HepG2 (cell line): ENCODE measurements around the gene CBX2. TPM values are rescaled to one million over a fixed set of nuclear protein-coding genes. Genes with fewer than 3 reads are reported as not detected.

Source experiments
- AGO1 ChIP-seq: fragments of 200-400 bp; formaldehyde crosslinking; IDR thresholded peaks from 2 replicates; pipeline ENCODE4 v1.6.1; 2017; ENCODE audit warnings: mild to moderate bottlenecking, low read depth, low read length, moderate library complexity; ENCODE audit not compliant: poor library complexity, severe bottlenecking
- EED ChIP-seq: sonication (generic); formaldehyde crosslinking; IDR thresholded peaks from 2 replicates; pipeline ENCODE4 v1.5.0; 2020; ENCODE audit warnings: mild to moderate bottlenecking, missing genetic modification reagents
- HDAC2 ChIP-seq: sonication (generic); formaldehyde crosslinking; IDR thresholded peaks from 2 replicates; pipeline ENCODE4 v1.4.0; 2020; ENCODE audit warnings: missing genetic modification reagents
- IRX3 ChIP-seq: sonication (generic); formaldehyde crosslinking; IDR thresholded peaks from 2 replicates; pipeline ENCODE4 v1.8.1; 2023; ENCODE audit warnings: mild to moderate bottlenecking, low read depth, missing genetic modification reagents, borderline replicate concordance
- MED8 ChIP-seq: sonication (generic); formaldehyde crosslinking; IDR thresholded peaks from 2 replicates; pipeline ENCODE4 v1.8.1; 2023; ENCODE audit warnings: mild to moderate bottlenecking, missing genetic modification reagents; ENCODE audit not compliant: insufficient replicate concordance
- MEF2D ChIP-seq: sonication (generic); formaldehyde crosslinking; IDR thresholded peaks from 2 replicates; pipeline ENCODE4 v1.5.1; 2020; ENCODE audit warnings: mild to moderate bottlenecking, missing genetic modification reagents
- POGZ ChIP-seq: sonication (generic); formaldehyde crosslinking; IDR thresholded peaks from 2 replicates; pipeline ENCODE4 v1.4.0; 2020; ENCODE audit warnings: mild to moderate bottlenecking, missing genetic modification reagents
- REL ChIP-seq: sonication (generic); formaldehyde crosslinking; conservative IDR thresholded peaks from 2 replicates; pipeline ENCODE4 v1.8.0; 2022; ENCODE audit warnings: mild to moderate bottlenecking, missing genetic modification reagents, moderate library complexity
- TOE1 ChIP-seq: sonication (generic); formaldehyde crosslinking; IDR thresholded peaks from 2 replicates; pipeline ENCODE4 v1.4.0; 2020; ENCODE audit warnings: mild to moderate bottlenecking, missing genetic modification reagents
- ZBTB21 ChIP-seq: sonication (generic); formaldehyde crosslinking; IDR thresholded peaks from 2 replicates; pipeline ENCODE4 v1.4.0; 2020; ENCODE audit warnings: missing genetic modification reagents
- ZKSCAN8 ChIP-seq: IDR thresholded peaks from 2 replicates; pipeline ENCODE4 v1.6.1; 2016; ENCODE audit warnings: borderline replicate concordance, missing genetic modification reagents, missing compliant biosample characterization
- ZNF460 ChIP-seq: sonication (generic); formaldehyde crosslinking; IDR thresholded peaks from 2 replicates; pipeline ENCODE4 v1.5.1; 2020; ENCODE audit warnings: missing genetic modification reagents, mild to moderate bottlenecking, borderline replicate concordance
- ZNF501 ChIP-seq: sonication (generic); formaldehyde crosslinking; IDR thresholded peaks from 2 replicates; pipeline ENCODE4 v1.5.1; 2020; ENCODE audit warnings: mild to moderate bottlenecking, moderate library complexity, missing genetic modification reagents
- ZNF546 ChIP-seq: sonication (generic); formaldehyde crosslinking; conservative IDR thresholded peaks from 2 replicates; pipeline ENCODE4 v1.8.1; 2023; ENCODE audit warnings: mild to moderate bottlenecking, missing genetic modification reagents
- ZNF550 ChIP-seq: sonication (generic); formaldehyde crosslinking; IDR thresholded peaks from 2 replicates; pipeline ENCODE4 v1.4.0; 2020; ENCODE audit warnings: mild to moderate bottlenecking, missing genetic modification reagents, borderline replicate concordance
- ZNF788 ChIP-seq: sonication (generic); formaldehyde crosslinking; IDR thresholded peaks from 2 replicates; pipeline ENCODE4 v1.5.0; 2020; ENCODE audit warnings: mild to moderate bottlenecking, missing genetic modification reagents, borderline replicate concordance
- polyA plus RNA-seq, 8 experiments: library from polyadenylated mRNA; depleted of rRNA in 3 of 8; stranded (reverse) in 7 of 8; unstranded in 1 of 8; fragments of >200 nt; fragmentation: Illumina TruSeq in 4 of 8; extraction: Trizol in 4 of 8; gene quantifications; 2 replicates each; pipeline versions ENCODE4 v1.2.1 to v1.2.3, GENCODE V29; 2011 to 2016; ENCODE audit warnings: low read depth in 4 of 8, missing spikeins in 1 of 8, mixed read lengths in 1 of 8; ENCODE audit not compliant: insufficient read depth in 1 of 8
- total RNA-seq, 5 experiments: library from RNA; depleted of rRNA; stranded (reverse); fragments of >200 nt; fragmentation: Illumina TruSeq; extraction: Trizol; gene quantifications; 2 replicates each; pipeline ENCODE4 v1.2.3, GENCODE V29; 2016; ENCODE audit warnings: low read depth in 1 of 5
- TF ChIP-seq, protein P1 (sequence below): sonication (generic); formaldehyde crosslinking; IDR thresholded peaks from 2 replicates; pipeline ENCODE4 v1.9.0; 2021; ENCODE audit warnings: missing genetic modification reagents, borderline replicate concordance
- TF ChIP-seq, protein P2 (sequence below): sonication (generic); formaldehyde crosslinking; IDR thresholded peaks from 2 replicates; pipeline ENCODE4 v1.5.0; 2020; ENCODE audit warnings: mild to moderate bottlenecking, missing genetic modification reagents
- TF ChIP-seq, protein P3 (sequence below), 2 experiments: sonication (generic) in 1 of 2; formaldehyde crosslinking in 1 of 2; IDR thresholded peaks; 2 replicates each; pipeline versions ENCODE4 v1.4.0 to v1.6.1; 2016 to 2020; ENCODE audit warnings: borderline replicate concordance in 1 of 2, low read depth in 1 of 2, mild to moderate bottlenecking in 1 of 2, missing genetic modification reagents in 1 of 2

The CBX2 gene
- total and polyA plus RNA-seq, 2 of the 13 experiments (the other 11 are each of a cell fraction or from before 2014, with no cell fraction given): 14.5 to 31.1 TPM

- TF ChIP-seq IRX3 (CRISPR knock-in tag): peak; percentile 33; the same call in 1 of the 2 replicates
- TF ChIP-seq ZNF546: no peak; the same call in none of the 2 replicates
- TF ChIP-seq ZBTB21 (CRISPR knock-in tag): no peak
- peak; percentile 32 for TF ChIP-seq MED8
- TF ChIP-seq POGZ (CRISPR knock-in tag): no peak; the same call in 1 of the 2 replicates
- no peak for TF ChIP-seq TOE1 (CRISPR knock-in tag)
- peak; percentile 73; the same call in 1 of the 2 replicates for TF ChIP-seq ZNF788
- TF ChIP-seq ZNF460 (CRISPR knock-in tag): no peak; the same call in 1 of the 2 replicates
- peak; percentile 90 for TF ChIP-seq AGO1
- peak; percentile 84 for TF ChIP-seq MEF2D (CRISPR knock-in tag)
- peak; percentile 57; the same call in 1 of the 2 replicates for TF ChIP-seq HDAC2
- peak; percentile 93 for TF ChIP-seq ZNF501 (CRISPR knock-in tag)
- TF ChIP-seq, protein P1, sequence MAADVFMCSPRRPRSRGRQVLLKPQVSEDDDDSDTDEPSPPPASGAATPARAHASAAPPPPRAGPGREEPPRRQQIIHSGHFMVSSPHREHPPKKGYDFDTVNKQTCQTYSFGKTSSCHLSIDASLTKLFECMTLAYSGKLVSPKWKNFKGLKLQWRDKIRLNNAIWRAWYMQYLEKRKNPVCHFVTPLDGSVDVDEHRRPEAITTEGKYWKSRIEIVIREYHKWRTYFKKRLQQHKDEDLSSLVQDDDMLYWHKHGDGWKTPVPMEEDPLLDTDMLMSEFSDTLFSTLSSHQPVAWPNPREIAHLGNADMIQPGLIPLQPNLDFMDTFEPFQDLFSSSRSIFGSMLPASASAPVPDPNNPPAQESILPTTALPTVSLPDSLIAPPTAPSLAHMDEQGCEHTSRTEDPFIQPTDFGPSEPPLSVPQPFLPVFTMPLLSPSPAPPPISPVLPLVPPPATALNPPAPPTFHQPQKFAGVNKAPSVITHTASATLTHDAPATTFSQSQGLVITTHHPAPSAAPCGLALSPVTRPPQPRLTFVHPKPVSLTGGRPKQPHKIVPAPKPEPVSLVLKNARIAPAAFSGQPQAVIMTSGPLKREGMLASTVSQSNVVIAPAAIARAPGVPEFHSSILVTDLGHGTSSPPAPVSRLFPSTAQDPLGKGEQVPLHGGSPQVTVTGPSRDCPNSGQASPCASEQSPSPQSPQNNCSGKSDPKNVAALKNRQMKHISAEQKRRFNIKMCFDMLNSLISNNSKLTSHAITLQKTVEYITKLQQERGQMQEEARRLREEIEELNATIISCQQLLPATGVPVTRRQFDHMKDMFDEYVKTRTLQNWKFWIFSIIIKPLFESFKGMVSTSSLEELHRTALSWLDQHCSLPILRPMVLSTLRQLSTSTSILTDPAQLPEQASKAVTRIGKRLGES: peak; percentile 66
- TF ChIP-seq, protein P2, sequence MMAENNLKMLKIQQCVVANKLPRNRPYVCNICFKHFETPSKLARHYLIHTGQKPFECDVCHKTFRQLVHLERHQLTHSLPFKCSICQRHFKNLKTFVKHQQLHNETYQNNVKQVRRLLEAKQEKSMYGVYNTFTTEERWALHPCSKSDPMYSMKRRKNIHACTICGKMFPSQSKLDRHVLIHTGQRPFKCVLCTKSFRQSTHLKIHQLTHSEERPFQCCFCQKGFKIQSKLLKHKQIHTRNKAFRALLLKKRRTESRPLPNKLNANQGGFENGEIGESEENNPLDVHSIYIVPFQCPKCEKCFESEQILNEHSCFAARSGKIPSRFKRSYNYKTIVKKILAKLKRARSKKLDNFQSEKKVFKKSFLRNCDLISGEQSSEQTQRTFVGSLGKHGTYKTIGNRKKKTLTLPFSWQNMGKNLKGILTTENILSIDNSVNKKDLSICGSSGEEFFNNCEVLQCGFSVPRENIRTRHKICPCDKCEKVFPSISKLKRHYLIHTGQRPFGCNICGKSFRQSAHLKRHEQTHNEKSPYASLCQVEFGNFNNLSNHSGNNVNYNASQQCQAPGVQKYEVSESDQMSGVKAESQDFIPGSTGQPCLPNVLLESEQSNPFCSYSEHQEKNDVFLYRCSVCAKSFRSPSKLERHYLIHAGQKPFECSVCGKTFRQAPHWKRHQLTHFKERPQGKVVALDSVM (CRISPR knock-in tag): no peak; the same call in 1 of the 2 replicates
- TF ChIP-seq, protein P3, sequence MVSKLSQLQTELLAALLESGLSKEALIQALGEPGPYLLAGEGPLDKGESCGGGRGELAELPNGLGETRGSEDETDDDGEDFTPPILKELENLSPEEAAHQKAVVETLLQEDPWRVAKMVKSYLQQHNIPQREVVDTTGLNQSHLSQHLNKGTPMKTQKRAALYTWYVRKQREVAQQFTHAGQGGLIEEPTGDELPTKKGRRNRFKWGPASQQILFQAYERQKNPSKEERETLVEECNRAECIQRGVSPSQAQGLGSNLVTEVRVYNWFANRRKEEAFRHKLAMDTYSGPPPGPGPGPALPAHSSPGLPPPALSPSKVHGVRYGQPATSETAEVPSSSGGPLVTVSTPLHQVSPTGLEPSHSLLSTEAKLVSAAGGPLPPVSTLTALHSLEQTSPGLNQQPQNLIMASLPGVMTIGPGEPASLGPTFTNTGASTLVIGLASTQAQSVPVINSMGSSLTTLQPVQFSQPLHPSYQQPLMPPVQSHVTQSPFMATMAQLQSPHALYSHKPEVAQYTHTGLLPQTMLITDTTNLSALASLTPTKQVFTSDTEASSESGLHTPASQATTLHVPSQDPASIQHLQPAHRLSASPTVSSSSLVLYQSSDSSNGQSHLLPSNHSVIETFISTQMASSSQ (IDR thresholded peaks at IDR 0.05; ENCODE audit: low read depth): no peak
- TF ChIP-seq, protein P3 (CRISPR knock-in tag; IDR thresholded peaks at IDR 0.05; ENCODE audit: borderline replicate concordance): no peak
- no peak for TF ChIP-seq REL (CRISPR knock-in tag)
- no peak for TF ChIP-seq EED (CRISPR knock-in tag)
- TF ChIP-seq ZKSCAN8 (CRISPR knock-in tag): no peak
- TF ChIP-seq ZNF550 (CRISPR knock-in tag): no peak
Observed at GRCh38 chr17:79741751-79742588, 36.0 kb upstream of the CBX2 start (continued).
